HepG2 (cell line): ENCODE results near the gene PIGO. TPM values are rescaled to one million over a fixed set of nuclear protein-coding genes. Genes with fewer than 3 reads are reported as not detected.

ENCODE experiments used
- AHR ChIP-seq: IDR thresholded peaks from 2 replicates; pipeline ENCODE4 v1.6.1; 2018; ENCODE audit warnings: missing genetic modification reagents, missing compliant biosample characterization
- ATAD3A ChIP-seq: sonication (generic); formaldehyde crosslinking; IDR thresholded peaks from 2 replicates; pipeline ENCODE4 v1.4.0; 2020; ENCODE audit warnings: missing genetic modification reagents
- CENPT ChIP-seq: sonication (generic); formaldehyde crosslinking; IDR thresholded peaks from 2 replicates; pipeline ENCODE4 v1.8.0; 2022; ENCODE audit warnings: low read depth, mild to moderate bottlenecking, moderate library complexity, missing genetic modification reagents
- HDAC2 ChIP-seq: sonication (generic); formaldehyde crosslinking; IDR thresholded peaks from 2 replicates; pipeline ENCODE4 v1.4.0; 2020; ENCODE audit warnings: missing genetic modification reagents
- HMG20A ChIP-seq: IDR thresholded peaks from 2 replicates; pipeline ENCODE4 v1.6.1; 2016; ENCODE audit warnings: borderline replicate concordance
- HOXA5 ChIP-seq: sonication (generic); formaldehyde crosslinking; IDR thresholded peaks from 2 replicates; pipeline ENCODE4 v1.4.0; 2020; ENCODE audit warnings: missing genetic modification reagents
- HOXA9 ChIP-seq: sonication (generic); formaldehyde crosslinking; IDR thresholded peaks from 2 replicates; pipeline ENCODE4 v1.8.1; 2022; ENCODE audit warnings: missing genetic modification reagents, mild to moderate bottlenecking, moderate library complexity, borderline replicate concordance
- MAF1 ChIP-seq: sonication (generic); formaldehyde crosslinking; IDR thresholded peaks from 2 replicates; pipeline ENCODE4 v1.5.0; 2020; ENCODE audit warnings: missing genetic modification reagents, borderline replicate concordance
- MYNN ChIP-seq: sonication (generic); formaldehyde crosslinking; IDR thresholded peaks from 2 replicates; pipeline ENCODE4 v1.4.0; 2020; ENCODE audit warnings: mild to moderate bottlenecking, low read depth, missing genetic modification reagents
- NR1H2 ChIP-seq: sonication (generic); formaldehyde crosslinking; IDR thresholded peaks from 2 replicates; pipeline ENCODE4 v1.8.1; 2022; ENCODE audit warnings: low read depth, missing genetic modification reagents, borderline replicate concordance
- TFDP1 ChIP-seq: IDR thresholded peaks from 2 replicates; pipeline ENCODE4 v1.6.1; 2016; ENCODE audit warnings: missing compliant biosample characterization, missing genetic modification reagents, borderline replicate concordance
- TMF1 ChIP-seq: sonication (generic); formaldehyde crosslinking; IDR thresholded peaks from 2 replicates; pipeline ENCODE4 v1.8.1; 2022; ENCODE audit warnings: low read depth, missing genetic modification reagents
- ZBED4 ChIP-seq: sonication (generic); formaldehyde crosslinking; IDR thresholded peaks from 2 replicates; pipeline ENCODE4 v1.4.0; 2020; ENCODE audit warnings: missing genetic modification reagents, borderline replicate concordance
- ZBTB21 ChIP-seq: sonication (generic); formaldehyde crosslinking; IDR thresholded peaks from 2 replicates; pipeline ENCODE4 v1.4.0; 2020; ENCODE audit warnings: missing genetic modification reagents
- ZBTB7A ChIP-seq: sonication (generic); formaldehyde crosslinking; IDR thresholded peaks from 2 replicates; pipeline ENCODE4 v1.8.0; 2022; ENCODE audit warnings: mild to moderate bottlenecking, missing genetic modification reagents
- ZFP37 ChIP-seq: sonication (generic); formaldehyde crosslinking; IDR thresholded peaks from 2 replicates; pipeline ENCODE4 v1.4.0; 2020; ENCODE audit warnings: missing genetic modification reagents, borderline replicate concordance
- ZNF124 ChIP-seq: sonication (generic); formaldehyde crosslinking; IDR thresholded peaks from 2 replicates; pipeline ENCODE4 v1.4.0; 2020; ENCODE audit warnings: missing genetic modification reagents
- ZNF160 ChIP-seq: sonication (generic); formaldehyde crosslinking; IDR thresholded peaks from 2 replicates; pipeline ENCODE4 v1.8.0; 2022; ENCODE audit warnings: mild to moderate bottlenecking, inconsistent platforms, missing genetic modification reagents
- ZNF235 ChIP-seq: sonication (generic); formaldehyde crosslinking; IDR thresholded peaks from 2 replicates; pipeline ENCODE4 v1.8.1; 2023; ENCODE audit warnings: mild to moderate bottlenecking, missing genetic modification reagents, borderline replicate concordance
- ZNF263 ChIP-seq: sonication (generic); formaldehyde crosslinking; IDR thresholded peaks from 2 replicates; pipeline ENCODE4 v1.4.0; 2020; ENCODE audit warnings: missing genetic modification reagents
- ZNF3 ChIP-seq: IDR thresholded peaks from 2 replicates; pipeline ENCODE4 v1.7.0; 2017; ENCODE audit warnings: inconsistent platforms
- ZNF547 ChIP-seq: sonication (generic); formaldehyde crosslinking; IDR thresholded peaks from 2 replicates; pipeline ENCODE4 v1.5.1; 2020; ENCODE audit warnings: mild to moderate bottlenecking, missing genetic modification reagents
- ZNF704 ChIP-seq: sonication (generic); formaldehyde crosslinking; IDR thresholded peaks from 2 replicates; pipeline ENCODE4 v1.8.1; 2023; ENCODE audit warnings: mild to moderate bottlenecking, inconsistent platforms, moderate library complexity, missing genetic modification reagents, borderline replicate concordance
- ZNF720 ChIP-seq: sonication (generic); formaldehyde crosslinking; IDR thresholded peaks from 2 replicates; pipeline ENCODE4 v1.4.0; 2020; ENCODE audit warnings: missing genetic modification reagents
- ZNF83 ChIP-seq: sonication (generic); formaldehyde crosslinking; IDR thresholded peaks from 2 replicates; pipeline ENCODE4 v1.4.0; 2020; ENCODE audit warnings: missing genetic modification reagents, mild to moderate bottlenecking, borderline replicate concordance
- polyA plus RNA-seq, 8 experiments: library from polyadenylated mRNA; depleted of rRNA in 3 of 8; stranded (reverse) in 7 of 8; unstranded in 1 of 8; fragments of >200 nt; fragmentation: Illumina TruSeq in 4 of 8; extraction: Trizol in 4 of 8; gene quantifications; 2 replicates each; pipeline versions ENCODE4 v1.2.1 to v1.2.3, GENCODE V29; 2011 to 2016; ENCODE audit warnings: low read depth in 4 of 8, missing spikeins in 1 of 8, mixed read lengths in 1 of 8; ENCODE audit not compliant: insufficient read depth in 1 of 8
- total RNA-seq, 5 experiments: library from RNA; depleted of rRNA; stranded (reverse); fragments of >200 nt; fragmentation: Illumina TruSeq; extraction: Trizol; gene quantifications; 2 replicates each; pipeline ENCODE4 v1.2.3, GENCODE V29; 2016; ENCODE audit warnings: low read depth in 1 of 5

Gene PIGO
- total and polyA plus RNA-seq, 2 of the 13 experiments (the other 11 are each of a cell fraction or from before 2014, with no cell fraction given), result 20.5 to 26.2 TPM

- TF ChIP-seq ZNF704 (peak; percentile 94; the same call in 1 of the 2 replicates), ZNF235 (CRISPR knock-in tag) (no peak), TFDP1 (CRISPR knock-in tag) (peak; percentile 52; the same call in 1 of the 2 replicates), CENPT (CRISPR knock-in tag) (no peak), ZNF3 (CRISPR knock-in tag) (no peak), AHR (CRISPR knock-in tag) (0 out of 2 replicates have a peak, but pooled peaks have one; percentile 54), HMG20A (peak; percentile 47), ZNF720 (CRISPR knock-in tag) (no peak), NR1H2 (CRISPR knock-in tag) (no peak), ZBTB21 (peak; percentile 41; the same call in 1 of the 2 replicates), ZFP37 (CRISPR knock-in tag) (peak; percentile 68; the same call in 1 of the 2 replicates), ZNF124 (CRISPR knock-in tag) (peak; percentile 90), MYNN (CRISPR knock-in tag) (0 out of 2 replicates have a peak, but pooled peaks have one; percentile 43), ATAD3A (no peak), ZNF83 (no peak), ZNF160 (CRISPR knock-in tag) (peak; percentile 81; the same call in 1 of the 2 replicates), ZBTB7A (peak; percentile 12; the same call in 1 of the 2 replicates), HOXA5 (CRISPR knock-in tag) (peak; percentile 80; the same call in 1 of the 2 replicates), HOXA9 (CRISPR knock-in tag) (no peak), ZBED4 (CRISPR knock-in tag) (peak; percentile 84), ZNF263 (CRISPR knock-in tag) (peak; percentile 88), MAF1 (CRISPR knock-in tag) (no peak), TMF1 (CRISPR knock-in tag) (no peak), ZNF547 (peak; percentile 76), HDAC2 (CRISPR knock-in tag) (peak; percentile 74)
Measured at GRCh38 chr9:35096035-35096849, at the start of gene PIGO (continued).
